22Rv1 (cell line): ENCODE data around the gene TBCK.

Source experiments
- CTCF ChIP-seq: fragments of 450-650 bp; IDR thresholded peaks from 2 replicates; pipeline ENCODE4 v1.5.1; 2017; ENCODE audit warnings: mild to moderate bottlenecking
- ZFX ChIP-seq: fragments of 450-650 bp; IDR thresholded peaks from 2 replicates; pipeline ENCODE4 v1.6.1; 2017; ENCODE audit warnings: antibody characterized with exemption, borderline replicate concordance

DNA sequence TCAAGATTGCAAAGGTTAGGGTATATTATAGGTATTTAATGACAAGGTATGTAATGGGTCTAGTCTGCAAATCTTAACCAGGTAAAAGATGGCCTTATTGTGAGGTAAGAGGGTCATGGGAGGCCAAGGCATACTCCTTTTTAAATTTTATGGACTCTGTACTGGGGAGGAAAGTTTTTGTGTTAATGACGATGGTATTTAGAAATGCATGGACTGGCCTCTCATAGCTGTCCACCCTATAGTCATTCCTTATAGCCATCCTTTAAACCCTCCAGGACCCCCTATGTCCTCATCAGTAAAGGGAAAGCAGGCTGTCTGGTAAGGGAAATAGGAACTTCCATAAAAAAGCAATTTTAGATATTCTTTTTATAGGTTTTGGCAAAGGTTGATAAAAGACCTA is 1.8 kb upstream of the TBCK start:
- TF ChIP-seq CTCF (no peak), ZFX (no peak)
